Suprapubic skin (tissue), 4 donors: ENCODE measurements around the gene VARS1. TPM values are rescaled to one million over a fixed set of nuclear protein-coding genes. Genes with fewer than 3 reads are reported as not detected.

Experiments
- DNase-seq, 2 donors: peaks; one replicate each; pipeline ENCODE4 v3.0.0-alpha.2; 2019; ENCODE audit warnings: low spot score in 2 of 2
- H3K27ac ChIP-seq: fragments of 200-600 bp; sonication (generic); one replicate; pipeline ENCODE4 v1.5.1; 2019
- H3K27me3 ChIP-seq: fragments of 200-600 bp; sonication (generic); one replicate; pipeline ENCODE4 v1.5.1; 2019
- H3K36me3 ChIP-seq: fragments of 200-600 bp; sonication (generic); one replicate; pipeline ENCODE4 v1.5.1; 2019
- H3K4me1 ChIP-seq: fragments of 200-600 bp; sonication (generic); one replicate; pipeline ENCODE4 v1.5.1; 2019
- H3K4me3 ChIP-seq: fragments of 200-600 bp; sonication (generic); one replicate; pipeline ENCODE4 v1.5.1; 2019; ENCODE audit warnings: mild to moderate bottlenecking
- H3K9me3 ChIP-seq: fragments of 200-600 bp; sonication (generic); one replicate; pipeline ENCODE4 v1.5.1; 2019
- CTCF ChIP-seq, 2 donors: fragments of 200-600 bp in 1 of 2; fragments of 450-650 bp in 1 of 2; sonication (generic) in 1 of 2; IDR thresholded peaks; one replicate each; pipeline ENCODE4 v1.5.1; 2016 to 2019; ENCODE audit warnings: antibody characterized with exemption in 2 of 2, mild to moderate bottlenecking in 1 of 2, moderate library complexity in 1 of 2
- EP300 ChIP-seq: sonication (generic); formaldehyde crosslinking; IDR thresholded peaks from one replicate; pipeline ENCODE4 v1.6.1; 2017; ENCODE audit warnings: antibody characterized with exemption
- POLR2A ChIP-seq, 2 donors: fragments of 450-650 bp; IDR thresholded peaks; one replicate each; pipeline ENCODE4 v1.6.1; 2017; ENCODE audit warnings: antibody characterized with exemption in 2 of 2, mild to moderate bottlenecking in 2 of 2, moderate library complexity in 2 of 2
- POLR2AphosphoS5 ChIP-seq, 3 donors: sonication (generic); formaldehyde crosslinking; IDR thresholded peaks; one replicate each; pipeline ENCODE4 v1.6.1; 2017; ENCODE audit warnings: antibody characterized with exemption in 3 of 3
- WGBS: methylation state at CpG from one replicate; pipeline ENCODE4 v1.1.5; 2018; 5-methylcytosine and 5-hydroxymethylcytosine counted together
- total RNA-seq, 4 donors: library from RNA; depleted of rRNA; stranded (reverse); fragments of >200 nt; gene quantifications; one replicate each; pipeline ENCODE4 v1.1.0, GENCODE V29; 2016

The VARS1 gene
- total RNA-seq, 4 donors from 2014 or later: 48.8 to 60.0 (median 59.1) TPM

- no peak overlapping the region for H3K4me3 ChIP-seq
- H3K27ac ChIP-seq: no peak overlapping the region
- no peaks in the 10 kb centered on the region for H3K27me3 ChIP-seq
- no peak for DNase-seq
- no peaks in the 10 kb centered on the region for H3K9me3 ChIP-seq
- no peak for TF ChIP-seq POLR2A (IDR thresholded peaks at IDR 0.05)
- 38% methylated on average over 1 of the region's 1 CpG for WGBS
- H3K36me3 ChIP-seq: peaks cover 22% of the 10 kb centered on the region
- peaks cover 23% of the 10 kb centered on the region for H3K4me1 ChIP-seq
These were observed 32.0 kb downstream of the VARS1 start for GRCh38 chr6:31763619-31763940.

DNA sequence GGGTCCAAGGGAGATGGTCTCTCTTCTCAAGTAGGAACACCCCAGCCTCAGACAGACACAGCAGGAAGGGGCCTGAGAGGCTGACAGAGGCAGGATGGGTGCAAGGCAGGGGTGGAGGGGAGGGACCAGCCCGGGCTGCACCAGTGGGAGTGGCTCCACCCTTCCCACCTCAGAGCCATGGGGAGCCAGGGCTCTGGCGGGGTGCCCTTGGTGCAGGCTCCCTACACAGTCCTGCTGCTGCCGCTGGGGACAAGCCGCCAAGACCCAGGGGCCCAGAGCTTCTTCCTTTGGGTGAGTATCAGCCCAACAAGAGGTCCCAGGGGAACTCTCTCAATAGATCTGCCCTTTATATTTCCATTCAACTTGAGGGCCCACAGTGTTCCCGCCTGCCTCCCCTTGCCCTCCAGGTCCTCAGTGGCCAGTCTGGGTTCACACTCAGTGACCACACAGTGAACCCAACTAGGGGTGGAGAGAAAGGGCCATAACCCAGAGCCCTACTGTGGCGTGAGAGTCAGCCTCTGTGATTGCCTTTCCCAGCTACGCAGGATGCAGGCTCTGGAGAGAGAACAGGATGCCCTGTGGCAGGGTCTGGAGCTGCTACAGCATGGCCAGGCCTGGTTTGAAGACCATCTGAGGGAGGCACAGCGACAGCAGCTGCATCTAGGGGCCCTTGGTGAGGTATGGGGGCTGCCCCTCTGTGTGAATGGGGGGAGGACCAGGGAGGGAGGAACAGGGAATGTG is 32.5 kb downstream of the VARS1 start:
- no peak for TF ChIP-seq CTCF (IDR thresholded peaks at IDR 0.05)
- no peak for TF ChIP-seq EP300
- TF ChIP-seq POLR2AphosphoS5 (IDR thresholded peaks at IDR 0.05): no peak
- no peak for TF ChIP-seq POLR2A (IDR thresholded peaks at IDR 0.05)
- Histone ChIP-seq H3K36me3 (peaks cover 22% of the 10 kb centered on the region), H3K4me3 (no peak overlapping the region), H3K27me3 (no peaks in the 10 kb centered on the region), H3K27ac (no peak overlapping the region), H3K4me1 (peaks cover 23% of the 10 kb centered on the region), H3K9me3 (no peaks in the 10 kb centered on the region)
- DNase-seq: no peak
- WGBS: 37% methylated on average over 2 of the region's 8 CpGs

- H3K27me3 ChIP-seq: no peaks in the 10 kb centered on the region
- TF ChIP-seq EP300 (no peak), POLR2A (IDR thresholded peaks at IDR 0.05) (no peak), POLR2AphosphoS5 (IDR thresholded peaks at IDR 0.05) (no peak), CTCF (IDR thresholded peaks at IDR 0.05) (no peak)
- no peaks in the 10 kb centered on the region for H3K9me3 ChIP-seq
- DNase-seq: no peak
- H3K4me1 ChIP-seq: peaks cover 21% of the 10 kb centered on the region
- WGBS: 74% methylated on average over 4 of the region's 4 CpGs
- peaks cover 22% of the 10 kb centered on the region for H3K36me3 ChIP-seq
- no peak within 1 kb of the TSS for H3K4me3 ChIP-seq
- H3K27ac ChIP-seq: no peak within 1 kb of the TSS
These were observed 33.2 kb downstream of the VARS1 start, which contains the start of gene SAPCD1 for GRCh38 chr6:31762356-31762755. Gene SAPCD1 (plus strand): TSS chr6:31762656. CDS start chr6:31763055, 399 bp downstream.

GRCh38 chr6:31761343-31761742 is 34.2 kb downstream of the VARS1 start:
- Histone ChIP-seq H3K9me3 (no peaks in the 10 kb centered on the region), H3K36me3 (peaks cover 22% of the 10 kb centered on the region), H3K27ac (no peak overlapping the region), H3K4me3 (no peak overlapping the region), H3K27me3 (no peaks in the 10 kb centered on the region), H3K4me1 (peaks cover 16% of the 10 kb centered on the region)
- TF ChIP-seq POLR2AphosphoS5 (IDR thresholded peaks at IDR 0.05) (no peak), POLR2A (IDR thresholded peaks at IDR 0.05) (no peak), EP300 (no peak), CTCF (IDR thresholded peaks at IDR 0.05) (no peak)
- DNase-seq: no peak
- WGBS: 96% methylated on average over 8 of the region's 8 CpGs

DNA sequence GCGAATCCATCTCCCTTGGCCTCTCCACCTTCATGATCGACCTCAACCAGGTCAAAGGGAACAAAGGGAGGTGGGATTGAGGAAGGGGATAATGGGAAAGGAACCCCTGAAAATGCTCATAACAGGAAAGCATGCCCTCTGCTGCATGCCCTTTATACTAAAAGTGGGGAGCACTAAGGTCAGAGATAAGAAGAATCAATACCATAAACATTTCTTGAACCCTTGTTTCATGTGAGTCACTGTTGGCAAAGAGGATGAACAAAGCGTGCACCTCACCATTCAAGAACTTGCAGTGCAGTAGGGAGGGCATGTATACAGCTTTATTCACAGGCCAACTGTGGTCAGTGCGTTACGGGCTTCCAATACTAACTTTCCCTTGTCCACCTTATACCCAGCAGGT is 34.8 kb downstream of the VARS1 start:
- Histone ChIP-seq H3K4me1 (peaks cover 14% of the 10 kb centered on the region), H3K36me3 (peaks cover 22% of the 10 kb centered on the region), H3K27ac (no peak overlapping the region), H3K27me3 (no peaks in the 10 kb centered on the region), H3K9me3 (no peaks in the 10 kb centered on the region), H3K4me3 (no peak overlapping the region)
- 91% methylated on average over 5 of the region's 5 CpGs for WGBS
- no peak for DNase-seq
- TF ChIP-seq POLR2AphosphoS5 (IDR thresholded peaks at IDR 0.05): no peak
- no peak for TF ChIP-seq CTCF (IDR thresholded peaks at IDR 0.05)
- TF ChIP-seq EP300: no peak
- no peak for TF ChIP-seq POLR2A (IDR thresholded peaks at IDR 0.05)
